Epithelial cell of prostate (primary cell): Measurements from ENCODE around the gene RCSD1.
"Not testable (repeated sequence)": the region's sequence is repeated elsewhere in the genome, so short reads cannot be mapped to it uniquely, and the experiment has no call there.

Experiments used
- DNase-seq: peaks from one replicate; pipeline ENCODE4 v3.0.0-alpha.2; 2011; ENCODE audit warnings: low read depth, low spot score
- H3K27ac ChIP-seq: fragments of 450-650 bp; 2 replicates; pipeline ENCODE4 v1.5.1; 2017; ENCODE audit warnings: mild to moderate bottlenecking

Gene RCSD1, protein sequence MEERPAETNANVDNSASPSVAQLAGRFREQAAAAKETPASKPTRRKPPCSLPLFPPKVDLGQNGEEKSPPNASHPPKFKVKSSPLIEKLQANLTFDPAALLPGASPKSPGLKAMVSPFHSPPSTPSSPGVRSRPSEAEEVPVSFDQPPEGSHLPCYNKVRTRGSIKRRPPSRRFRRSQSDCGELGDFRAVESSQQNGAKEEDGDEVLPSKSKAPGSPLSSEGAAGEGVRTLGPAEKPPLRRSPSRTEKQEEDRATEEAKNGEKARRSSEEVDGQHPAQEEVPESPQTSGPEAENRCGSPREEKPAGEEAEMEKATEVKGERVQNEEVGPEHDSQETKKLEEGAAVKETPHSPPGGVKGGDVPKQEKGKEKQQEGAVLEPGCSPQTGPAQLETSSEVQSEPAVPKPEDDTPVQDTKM

GRCh38 chr1:167629681-167630567 lies at the start of gene RCSD1:
TSS of gene RCSD1 (plus strand) at chr1:167630232. CDS start at chr1:167630424, 192 bp downstream.
- H3K27ac ChIP-seq = no peak within 1 kb of the TSS
- no peak for DNase-seq

- H3K27ac ChIP-seq = no peak overlapping the region
- DNase-seq = no peak
These were observed 48.0 kb upstream of the RCSD1 start for GRCh38 chr1:167582064-167582463.

DNA sequence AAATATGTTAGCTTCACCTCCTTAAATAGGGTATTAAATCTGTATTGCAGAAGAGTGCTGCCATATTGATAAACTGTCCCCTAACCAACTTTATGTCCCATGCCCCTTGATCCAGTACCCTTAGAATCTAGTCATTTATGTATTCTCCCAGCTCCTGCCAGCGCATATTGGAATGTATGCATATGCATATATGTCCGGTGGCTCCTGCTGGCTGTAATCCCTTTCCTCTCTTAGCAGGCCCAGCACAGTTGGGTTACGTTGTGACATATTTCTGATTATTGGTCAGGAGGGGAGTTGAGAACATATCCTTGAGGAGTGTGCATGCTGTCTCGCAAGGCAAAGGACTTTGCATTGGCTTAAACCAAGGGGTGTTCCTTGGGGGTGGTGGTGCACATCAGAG lies 47.3 kb upstream of the RCSD1 start:
- no peak for DNase-seq
- H3K27ac ChIP-seq = no peak overlapping the region

DNA sequence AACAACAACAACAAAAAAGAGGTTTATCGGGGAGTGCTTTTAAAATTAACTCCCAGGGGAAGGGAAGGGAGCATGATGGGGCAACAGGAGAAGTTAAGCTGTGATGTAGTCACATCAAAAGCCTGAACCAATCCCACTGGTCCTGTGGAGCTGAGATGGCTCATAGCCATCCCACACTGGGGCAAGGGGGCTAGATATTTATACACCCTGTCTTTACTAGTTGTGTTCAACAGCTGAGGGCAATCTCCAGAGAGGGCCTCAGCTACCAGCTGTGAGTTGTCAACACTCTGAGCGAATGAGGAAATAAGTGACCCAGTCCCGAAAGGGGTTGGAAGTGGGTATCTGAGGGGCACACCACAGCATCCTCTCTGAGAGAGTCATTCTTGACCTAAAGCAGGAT lies 45.5 kb upstream of the RCSD1 start:
- DNase-seq = no peak
- H3K27ac ChIP-seq = no peak overlapping the region

DNA sequence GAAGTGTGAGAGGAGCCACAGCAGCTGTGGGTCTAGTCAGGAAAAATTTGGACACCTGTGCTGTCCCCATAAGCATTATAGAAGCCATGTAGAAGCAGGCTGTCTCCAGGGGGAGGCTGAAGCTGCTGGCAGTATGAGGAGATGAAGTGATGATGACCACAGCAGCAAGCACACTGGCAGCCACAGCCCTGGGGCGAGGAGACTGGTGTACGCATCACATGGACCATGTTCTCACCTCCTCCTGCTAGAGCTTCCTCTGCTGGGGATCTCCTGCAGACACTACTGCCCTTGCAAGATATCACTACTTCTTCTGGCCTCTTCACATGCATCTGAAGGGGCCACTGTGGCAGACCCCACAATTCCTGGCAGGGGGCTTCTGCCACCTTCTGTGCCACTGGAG lies 42.7 kb upstream of the RCSD1 start:
- no peak for DNase-seq
- no peak overlapping the region for H3K27ac ChIP-seq

DNA sequence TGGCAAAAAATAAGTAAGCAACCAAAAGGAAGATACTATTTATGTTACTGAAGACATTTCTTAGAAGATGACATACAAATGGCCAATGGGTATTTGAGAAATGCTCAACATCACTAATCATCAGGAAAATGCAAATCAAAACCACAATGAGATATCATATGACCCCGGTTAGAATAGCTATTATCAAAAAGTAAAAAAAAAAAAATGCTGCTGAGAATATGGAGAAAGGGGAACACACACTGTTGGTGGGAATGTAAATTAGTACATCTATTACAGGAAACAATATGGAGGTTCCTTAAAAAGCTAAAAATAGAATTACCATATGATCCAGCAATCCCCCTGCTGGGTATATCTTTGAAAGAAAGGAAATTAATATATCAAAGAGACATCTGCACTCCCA lies 42.2 kb upstream of the RCSD1 start:
- no peak overlapping the region for H3K27ac ChIP-seq
- DNase-seq = no peak

GRCh38 chr1:167588361-167588760 lies 41.7 kb upstream of the RCSD1 start:
- no peak for DNase-seq
- no peak overlapping the region for H3K27ac ChIP-seq

DNA sequence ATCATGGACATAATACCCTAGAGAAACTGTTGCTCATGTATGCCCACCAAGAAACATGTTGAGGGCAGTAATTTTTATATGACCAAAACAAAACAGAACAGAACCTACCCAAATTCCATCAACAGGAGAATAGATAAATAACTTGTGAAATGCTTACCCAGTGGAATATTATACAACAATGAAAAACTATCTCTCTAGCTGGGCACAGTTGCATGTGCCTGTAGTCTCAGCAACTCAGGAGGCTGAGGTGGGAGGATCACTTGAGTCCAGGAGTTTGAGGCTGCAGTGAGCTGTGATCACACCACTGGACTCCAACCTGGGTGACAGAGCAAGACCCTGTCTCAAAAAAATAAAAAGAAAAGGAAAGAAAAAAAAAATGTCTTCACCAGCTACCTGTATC lies 37.6 kb upstream of the RCSD1 start:
- no peak overlapping the region for H3K27ac ChIP-seq
- no peak for DNase-seq

DNA sequence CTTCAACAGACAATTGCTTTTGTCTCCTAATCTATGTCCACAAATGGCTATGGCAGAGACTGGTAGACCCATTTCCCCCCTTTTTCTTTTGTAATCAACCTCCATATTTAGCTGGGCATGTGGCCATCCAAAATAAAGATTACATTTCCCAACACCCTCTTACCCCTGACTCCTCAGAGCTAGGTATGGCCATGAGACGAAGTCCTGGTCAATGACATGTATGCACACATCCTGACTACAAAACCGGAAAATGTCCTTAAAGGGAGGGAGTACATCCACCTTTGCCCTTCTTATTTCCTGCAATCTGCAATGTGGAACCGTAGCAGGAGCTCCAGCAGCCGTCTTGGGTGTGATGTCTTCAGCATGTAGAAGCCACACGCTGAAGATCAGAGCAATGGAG lies 36.2 kb upstream of the RCSD1 start:
- no peak overlapping the region for H3K27ac ChIP-seq
- DNase-seq = no peak

DNA sequence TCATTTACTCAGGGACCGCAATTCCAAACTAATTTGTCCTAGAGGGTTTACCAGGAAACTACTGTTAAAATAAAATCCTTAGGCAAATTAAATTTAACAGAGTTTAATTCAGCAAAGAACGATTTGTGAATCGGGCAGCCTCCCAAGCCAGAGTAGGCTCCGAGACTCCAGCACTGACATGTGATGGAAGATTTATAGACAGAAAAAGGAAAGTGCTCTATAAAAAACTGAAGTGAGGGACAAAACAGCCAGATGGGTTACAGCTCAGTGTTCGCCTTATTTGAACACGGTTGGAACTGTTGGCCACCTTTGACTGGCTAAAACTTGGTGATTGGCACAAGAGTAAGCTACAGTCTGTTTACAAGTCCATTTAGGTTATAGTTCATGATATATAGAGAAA lies 35.2 kb upstream of the RCSD1 start:
- H3K27ac ChIP-seq = no peak overlapping the region
- DNase-seq = no peak

DNA sequence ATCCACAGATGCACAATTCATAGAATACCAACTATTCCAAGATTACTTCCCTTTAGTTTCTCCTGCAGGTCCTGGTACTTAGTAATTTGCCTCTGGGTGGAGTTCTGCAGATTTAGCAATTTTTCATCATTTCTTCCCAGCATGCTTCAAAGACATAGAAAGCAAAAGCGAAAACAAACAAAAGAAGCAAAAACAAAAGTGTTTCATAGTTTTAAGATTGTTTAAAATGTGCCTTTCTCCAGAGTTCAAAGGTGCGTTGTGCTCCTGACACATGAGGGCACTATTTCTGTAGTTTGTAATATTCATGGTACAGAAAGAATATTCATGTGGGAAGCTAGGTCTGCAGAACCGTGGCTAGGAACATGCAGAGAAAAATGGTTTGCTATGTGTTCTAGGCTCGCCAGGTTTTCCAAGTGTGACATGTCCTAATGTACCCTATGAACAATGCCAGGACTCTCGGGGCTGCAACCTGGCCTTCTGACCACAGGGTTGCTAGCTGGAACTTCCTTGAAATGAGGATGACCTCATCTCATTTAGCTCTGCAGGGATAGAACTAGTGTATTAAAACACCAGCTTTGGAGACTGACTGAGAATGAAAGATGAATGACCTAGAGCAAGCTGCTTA lies 30.0 kb upstream of the RCSD1 start:
- no peak for DNase-seq

DNA sequence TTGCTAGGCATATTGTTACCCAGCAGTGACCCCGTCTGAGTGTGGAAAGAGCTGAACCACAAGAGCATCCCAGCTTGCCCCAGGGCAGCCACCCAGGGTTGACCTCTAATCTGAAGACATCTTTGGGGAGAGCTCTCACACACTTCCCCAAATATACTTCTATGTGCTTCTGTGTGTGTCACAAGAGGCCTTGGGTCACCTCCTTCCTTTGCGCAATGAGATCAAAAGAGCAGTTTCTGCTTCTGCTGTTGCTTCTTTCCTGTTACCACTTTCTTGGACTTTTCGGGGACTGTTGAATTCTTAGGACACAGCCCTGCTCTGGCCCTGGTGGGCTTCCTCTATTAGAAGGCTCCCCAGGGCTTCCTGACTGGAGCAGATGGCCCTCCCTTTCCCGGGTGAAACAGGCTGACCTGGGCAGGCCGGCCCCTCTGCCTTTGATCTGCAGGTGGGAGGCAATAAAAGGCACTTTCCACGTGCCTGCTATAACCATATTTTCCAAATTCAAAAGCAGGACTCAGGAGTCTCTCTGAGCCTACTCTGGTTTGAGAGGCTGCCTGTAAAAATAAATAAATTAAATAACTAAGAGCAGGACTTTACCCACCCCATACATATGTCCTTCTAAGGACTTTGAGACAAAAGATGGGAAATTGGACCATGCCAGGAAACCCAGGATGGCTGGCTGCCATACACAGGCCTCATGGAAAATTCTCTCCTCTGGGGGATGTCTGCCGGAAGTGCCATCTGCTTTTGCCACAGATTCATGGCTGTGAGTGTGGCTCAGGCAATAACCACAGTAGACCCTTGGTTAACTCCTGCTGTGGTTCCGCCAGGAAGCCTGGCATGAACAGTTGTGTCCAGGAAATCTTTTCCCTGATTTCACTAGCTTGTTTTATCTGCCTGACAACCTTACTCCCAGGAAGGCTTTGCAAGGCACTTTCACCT lies 28.3 kb upstream of the RCSD1 start:
- no peak for DNase-seq
- H3K27ac ChIP-seq = no peak overlapping the region

More for the DNA sequence above, 30.0 kb upstream of the RCSD1 start:
- no peak overlapping the region for H3K27ac ChIP-seq

- H3K27ac ChIP-seq = no peak overlapping the region
- no peak for DNase-seq
These were observed 27.2 kb upstream of the RCSD1 start for GRCh38 chr1:167602840-167603239.

GRCh38 chr1:167605576-167605975 lies 24.5 kb upstream of the RCSD1 start:
- no peak overlapping the region for H3K27ac ChIP-seq
- DNase-seq = no peak

DNA sequence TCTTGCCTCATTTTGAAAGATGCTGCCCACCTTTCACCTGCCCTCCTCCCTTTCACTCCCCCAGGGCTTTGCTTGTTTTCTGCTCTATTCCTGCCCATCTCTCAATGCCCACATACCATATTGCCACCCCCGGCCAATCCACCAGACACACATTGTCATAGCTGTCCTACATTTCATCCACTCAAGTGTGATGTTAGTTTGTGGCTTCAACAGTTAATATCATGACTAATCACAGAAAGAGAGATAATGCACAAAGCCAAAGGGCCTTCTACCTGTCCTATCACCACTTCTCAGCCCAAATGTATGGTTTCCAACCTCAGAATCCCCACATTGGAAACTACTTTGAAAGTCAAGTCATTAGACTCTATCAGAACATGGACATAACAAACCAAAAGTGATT lies 18.0 kb upstream of the RCSD1 start:
- DNase-seq = no peak
- no peak overlapping the region for H3K27ac ChIP-seq

DNA sequence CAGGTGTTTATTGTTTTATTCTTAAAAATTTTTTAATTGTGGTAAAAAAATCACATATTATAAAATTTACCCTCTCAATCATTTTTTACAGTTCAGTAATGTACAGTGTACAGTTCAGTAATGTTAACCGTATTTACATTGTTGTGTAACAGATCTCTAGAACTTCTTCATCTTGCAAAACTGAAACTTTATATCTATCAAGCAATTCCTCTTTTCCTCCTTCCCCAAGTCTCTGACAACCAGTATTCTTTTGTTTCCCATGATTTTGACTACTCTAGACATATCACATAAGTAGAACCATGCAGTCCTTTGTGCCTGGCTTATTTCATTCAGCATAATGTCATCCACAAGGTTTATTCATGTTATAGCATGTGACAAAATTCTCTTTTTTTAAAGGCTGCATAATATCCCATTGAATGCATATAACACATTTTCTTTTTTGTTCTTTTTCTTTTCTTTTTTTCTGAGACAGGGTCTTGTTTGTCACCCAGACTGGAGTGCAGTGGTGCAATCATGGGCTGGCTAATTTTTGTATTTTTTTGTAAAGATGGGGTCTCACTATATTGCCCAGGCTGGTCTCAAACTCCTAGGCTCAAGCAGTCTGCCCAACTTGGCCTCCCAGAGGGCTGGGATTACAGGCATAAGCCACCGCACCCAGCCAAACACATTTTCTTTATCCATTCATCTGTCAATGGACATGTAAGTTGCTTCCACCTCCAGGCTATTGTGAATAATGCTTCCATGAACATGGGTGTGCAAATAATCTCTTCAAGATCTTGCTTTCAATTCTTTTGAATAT lies 17.2 kb upstream of the RCSD1 start:
- no peak for DNase-seq
- H3K27ac ChIP-seq = no peak overlapping the region

- not testable (repeated sequence) for H3K27ac ChIP-seq, DNase-seq
These were observed 16.0 kb upstream of the RCSD1 start for GRCh38 chr1:167613984-167614383.

DNA sequence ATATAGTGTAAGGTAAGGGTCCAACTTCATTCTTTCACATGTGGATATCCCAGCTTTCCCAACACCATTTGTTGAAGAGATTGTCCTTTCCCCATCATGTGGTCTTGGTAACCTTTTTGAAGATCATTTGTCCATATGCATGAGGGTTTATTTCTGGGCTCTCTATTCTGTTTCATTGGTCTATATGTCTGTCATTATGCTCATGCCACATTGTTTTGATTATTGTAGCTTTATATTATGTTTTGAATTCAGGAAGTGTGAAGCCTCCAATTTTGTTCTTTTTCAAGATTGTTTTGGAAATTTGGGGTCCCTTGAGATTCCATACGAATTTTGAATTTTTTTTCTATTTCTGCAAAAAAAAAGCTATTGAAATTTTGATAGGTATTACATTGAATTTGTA lies 15.2 kb upstream of the RCSD1 start:
- H3K27ac ChIP-seq = no peak overlapping the region
- DNase-seq = no peak

DNA sequence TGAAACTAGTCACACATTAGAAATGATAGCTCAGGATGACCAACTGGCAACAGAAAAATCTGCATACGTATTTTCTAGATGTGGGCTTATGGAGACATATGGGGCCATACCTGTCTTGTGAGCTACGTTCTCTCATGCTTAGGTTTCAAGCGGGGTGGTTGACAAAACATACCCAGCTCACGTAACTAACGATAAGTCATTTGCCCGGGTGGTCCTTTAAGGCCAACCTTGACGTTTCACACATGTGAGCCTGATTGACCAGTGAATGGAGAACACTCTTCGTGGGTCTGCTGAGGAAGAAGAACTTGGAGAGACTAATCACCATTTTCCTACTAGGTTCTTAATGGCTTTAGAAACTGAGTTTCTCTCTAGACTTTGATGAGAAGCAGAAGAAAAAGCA lies 13.5 kb upstream of the RCSD1 start:
- DNase-seq = no peak
- peak overlapping the region; percentile 84 for H3K27ac ChIP-seq
